H1 (cell line): ENCODE results near the gene TMEM245. TPM values are rescaled to one million over a fixed set of nuclear protein-coding genes. Genes with fewer than 3 reads are reported as not detected.

ENCODE experiments used
- CTCF ChIA-PET: fragments of 300-600 bp; sonication (Branson Sonifier 250); formaldehyde crosslinking; loops from one replicate; lab custom pipeline; 2021; ENCODE audit not compliant: partially characterized antibody; lab: Charles Lee
- POLR2A ChIA-PET: fragments of 300-600 bp; sonication (Branson Sonifier 250); formaldehyde crosslinking; loops from one replicate; lab custom pipeline; 2021; ENCODE audit warnings: inconsistent platforms; ENCODE audit not compliant: partially characterized antibody; lab: Charles Lee
- DNase-seq, 2 experiments: peaks; one replicate each; pipeline versions ENCODE4 v3.0.0 to v3.0.0-alpha.2; 2010 to 2022; ENCODE audit warnings: low spot score in 2 of 2, low read depth in 1 of 2, mixed read lengths in 1 of 2
- FAIRE-seq: peaks from 2 replicates; lab custom pipeline; 2011; peaks lifted over from hg19 to GRCh38; lab: Jason Lieb, UNC
- H2AFZ ChIP-seq: 2 replicates; pipeline ENCODE4 v1.8.1; 2012; ENCODE audit warnings: low read length, inconsistent platforms
- H2AK5ac ChIP-seq: 2 replicates; pipeline ENCODE4 v1.6.1; 2013; ENCODE audit warnings: low read depth, low read length
- H2BK120ac ChIP-seq: replicated peaks from 2 replicates; pipeline ENCODE3; 2013; ENCODE audit warnings: low read depth, low read length, inconsistent platforms
- H2BK12ac ChIP-seq: 2 replicates; pipeline ENCODE4 v1.6.1; 2013; ENCODE audit warnings: low read depth, low read length
- H2BK15ac ChIP-seq: 2 replicates; pipeline ENCODE4 v1.6.1; 2013; ENCODE audit warnings: low read length
- H2BK20ac ChIP-seq: 2 replicates; pipeline ENCODE4 v1.6.1; 2013; ENCODE audit warnings: low read length
- H2BK5ac ChIP-seq: 2 replicates; pipeline ENCODE4 v1.6.1; 2013; ENCODE audit warnings: low read depth, low read length
- H3K14ac ChIP-seq: 2 replicates; pipeline ENCODE4 v1.6.1; 2013; ENCODE audit warnings: inconsistent platforms; ENCODE audit not compliant: insufficient read length
- H3K18ac ChIP-seq: 2 replicates; pipeline ENCODE4 v1.6.1; 2013; ENCODE audit warnings: low read length; ENCODE audit errors: extremely low read depth
- H3K23ac ChIP-seq: 2 replicates; pipeline ENCODE4 v1.6.1; 2013; ENCODE audit warnings: inconsistent platforms; ENCODE audit not compliant: insufficient read length
- H3K23me2 ChIP-seq: 2 replicates; pipeline ENCODE4 v1.6.1; 2013; ENCODE audit warnings: low read depth, low read length
- H3K27ac ChIP-seq: 2 replicates; pipeline ENCODE4 v1.6.1; 2011; ENCODE audit warnings: low read depth, low read length, inconsistent platforms
- H3K27me3 ChIP-seq, 4 experiments: replicated peaks in 1 of 4; 1 replicate in 1 of 4; 2 replicates in 3 of 4; pipeline versions ENCODE4 v1.6.1 to v1.8.1; 2011 to 2013; ENCODE audit warnings: low read length in 3 of 4, mild to moderate bottlenecking in 3 of 4, inconsistent platforms in 2 of 4, mixed read lengths in 2 of 4, moderate library complexity in 1 of 4; ENCODE audit not compliant: control insufficient read depth in 3 of 4, insufficient read depth in 3 of 4; ENCODE audit errors: extremely low read depth in 1 of 4
- H3K36me3 ChIP-seq, 4 experiments: 2 replicates each; pipeline versions ENCODE4 v1.6.1 to v1.8.1; 2011 to 2013; ENCODE audit warnings: mild to moderate bottlenecking in 4 of 4, low read length in 3 of 4, moderate library complexity in 2 of 4, control low read depth in 1 of 4, inconsistent platforms in 1 of 4; ENCODE audit not compliant: insufficient read depth in 4 of 4, control insufficient read depth in 2 of 4
- H3K4ac ChIP-seq: replicated peaks from 2 replicates; pipeline ENCODE3; 2013; ENCODE audit warnings: low read length, low read depth, mixed read lengths, inconsistent platforms; ENCODE audit not compliant: insufficient read length
- H3K4me1 ChIP-seq, 4 experiments: replicated peaks in 1 of 4; 1 replicate in 1 of 4; 2 replicates in 3 of 4; pipeline versions ENCODE4 v1.6.1 to v1.8.1; 2011 to 2013; ENCODE audit warnings: low read length in 3 of 4, inconsistent platforms in 2 of 4, mixed read lengths in 1 of 4; ENCODE audit not compliant: insufficient read depth in 4 of 4, control insufficient read depth in 3 of 4
- H3K4me2 ChIP-seq, 2 experiments: 2 replicates each; pipeline versions ENCODE4 v1.6.1 to v1.8.1; 2011 to 2013; ENCODE audit warnings: low read depth in 2 of 2, low read length in 2 of 2, control low read depth in 1 of 2, inconsistent platforms in 1 of 2, mild to moderate bottlenecking in 1 of 2; ENCODE audit not compliant: insufficient read depth in 1 of 2
- H3K4me3 ChIP-seq, 4 experiments: fragments of 200-600, 300-600 bp in 1 of 4; sonication (generic), shearing (Covaris generic), sonication (Bioruptor Twin) in 1 of 4; 2 replicates each; pipeline versions ENCODE4 v1.5.1 to v1.8.1; 2011 to 2016; ENCODE audit warnings: low read length in 4 of 4, low read depth in 3 of 4, control low read depth in 2 of 4, inconsistent platforms in 2 of 4, mild to moderate bottlenecking in 2 of 4, mixed read lengths in 1 of 4, moderate library complexity in 1 of 4; ENCODE audit not compliant: insufficient read depth in 2 of 4; ENCODE audit errors: extremely low read depth in 1 of 4
- H3K56ac ChIP-seq: replicated peaks from 2 replicates; pipeline ENCODE3; 2013; ENCODE audit warnings: low read depth, mild to moderate bottlenecking, mixed read lengths, low read length, inconsistent platforms; ENCODE audit not compliant: insufficient read length
- H3K79me1 ChIP-seq: 2 replicates; pipeline ENCODE4 v1.6.1; 2013; ENCODE audit warnings: low read depth, low read length, control low read depth
- H3K79me2 ChIP-seq, 2 experiments: 2 replicates each; pipeline versions ENCODE4 v1.6.1 to v1.8.1; 2012 to 2013; ENCODE audit warnings: low read length in 2 of 2, mild to moderate bottlenecking in 2 of 2, inconsistent platforms in 1 of 2; ENCODE audit not compliant: insufficient read depth in 2 of 2, control insufficient read depth in 1 of 2
- H3K9ac ChIP-seq, 4 experiments: replicated peaks in 1 of 4; 1 replicate in 1 of 4; 2 replicates in 3 of 4; pipeline versions ENCODE4 v1.6.1 to v1.8.1; 2011 to 2013; ENCODE audit warnings: low read depth in 3 of 4, low read length in 3 of 4, control low read depth in 2 of 4, mild to moderate bottlenecking in 2 of 4, moderate library complexity in 2 of 4, inconsistent platforms in 1 of 4; ENCODE audit errors: extremely low read depth in 1 of 4
- H3K9me3 ChIP-seq, 2 experiments: 2 replicates each; pipeline versions ENCODE4 v1.6.1 to v1.8.1; 2012 to 2013; ENCODE audit warnings: mild to moderate bottlenecking in 2 of 2, moderate library complexity in 2 of 2, control low read depth in 1 of 2, inconsistent platforms in 1 of 2, low read depth in 1 of 2, low read length in 1 of 2, mixed read lengths in 1 of 2; ENCODE audit not compliant: insufficient read depth in 2 of 2
- H4K20me1 ChIP-seq, 2 experiments: replicated peaks in 1 of 2; 2 replicates each; pipeline versions ENCODE3 to v1.8.1; 2011 to 2013; ENCODE audit warnings: inconsistent platforms in 2 of 2, low read length in 2 of 2, mild to moderate bottlenecking in 1 of 2; ENCODE audit not compliant: insufficient read depth in 2 of 2, control insufficient read depth in 1 of 2
- H4K5ac ChIP-seq: 2 replicates; pipeline ENCODE4 v1.6.1; 2013; ENCODE audit warnings: low read length, low read depth, mixed read lengths, inconsistent platforms; ENCODE audit not compliant: insufficient read length
- H4K8ac ChIP-seq: 2 replicates; pipeline ENCODE4 v1.8.0; 2013; ENCODE audit warnings: mild to moderate bottlenecking, moderate library complexity, low read length, inconsistent platforms; ENCODE audit not compliant: insufficient read depth; ENCODE audit errors: extremely low read depth
- H4K91ac ChIP-seq: replicated peaks from 2 replicates; pipeline ENCODE3; 2013; ENCODE audit warnings: low read length, mixed read lengths, inconsistent platforms; ENCODE audit not compliant: insufficient read length
- CHD2 ChIP-seq: IDR thresholded peaks from 2 replicates; pipeline ENCODE4 v1.6.1; 2012; ENCODE audit warnings: low read length, improper control_type of control experiment
- SIRT6 ChIP-seq: IDR thresholded peaks from one replicate; pipeline ENCODE4 v1.7.1; 2012; ENCODE audit warnings: low read length, inconsistent platforms
- WGBS, 2 experiments: shearing (Covaris generic) in 1 of 2; methylation state at CpG; one replicate each; pipeline versions ENCODE4 v1.1.6 to v1.1.7; 2013 to 2015; ENCODE audit warnings: low lambda C conversion rate in 2 of 2, mixed read lengths in 2 of 2, inconsistent platforms in 1 of 2, low coverage in 1 of 2, missing lambda C conversion rate in 1 of 2; ENCODE audit not compliant: insufficient replicate concordance in 2 of 2, insufficient coverage in 1 of 2, insufficient read length in 1 of 2; ENCODE audit errors: extremely low coverage in 1 of 2, missing lambda C conversion rate in 1 of 2; 5-methylcytosine and 5-hydroxymethylcytosine counted together
- polyA plus RNA-seq, 7 experiments: library from polyadenylated mRNA; depleted of rRNA in 3 of 7; stranded (reverse) in 5 of 7; unstranded in 2 of 7; fragments of >200 nt in 5 of 7; fragments of 200-250 nt in 2 of 7; gene quantifications; 1 replicate in 5 of 7; 2 replicates in 1 of 7; 4 replicates in 1 of 7; pipeline versions ENCODE4 v1.2.1 to v1.2.3, GENCODE V29; 2011 to 2013; ENCODE audit warnings: missing spikeins in 2 of 7, mixed read lengths in 2 of 7
- total RNA-seq: library from RNA; stranded (reverse); fragmentation: NEBNext Ultra II Directional; extraction: Animal tissue kit (Norgen Biotek cat#: 25700); gene quantifications from 2 replicates; pipeline ENCODE4 v1.2.1, GENCODE V29; 2021
- TF ChIP-seq, protein P1 (sequence below): IDR thresholded peaks from 2 replicates; pipeline ENCODE4 v1.6.1; 2011; ENCODE audit warnings: low read length, improper control_type of control experiment

TMEM245 gene
- total and polyA plus RNA-seq, 2 of the 8 experiments (the other 6 are each of a cell fraction or from before 2014, with no cell fraction given): 44.3 to 45.8 TPM

DNA sequence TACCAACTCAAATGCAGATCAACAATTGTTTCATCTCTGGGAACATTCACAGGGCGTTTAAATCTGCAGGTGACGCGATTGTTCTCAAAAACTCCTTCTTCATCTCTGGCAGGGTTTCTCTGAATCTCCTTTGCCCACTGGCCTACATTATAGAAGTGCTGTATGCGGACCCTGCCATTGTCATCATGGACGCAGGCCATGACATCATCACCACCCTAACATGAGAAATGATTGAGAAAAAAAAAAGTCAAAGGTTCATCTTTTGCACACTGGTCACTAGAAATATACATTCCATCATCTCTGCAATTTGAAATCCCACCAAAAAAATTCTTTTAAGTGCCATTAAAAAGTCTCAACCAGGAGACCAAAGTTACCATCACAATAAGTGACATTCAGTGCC lies 21.6 kb upstream of the TMEM245 start:
- H3K23ac ChIP-seq: no peak overlapping the region
- H3K79me2 ChIP-seq: no peaks in the 10 kb centered on the region
- no peak overlapping the region for H3K27ac ChIP-seq
- 94% methylated on average over 5 of the region's 5 CpGs; no CpG with 5 or more reads in 1 of the 2 experiments for WGBS, 2 experiments
- H3K56ac ChIP-seq: no peak overlapping the region
- no peak overlapping the region for H2BK120ac ChIP-seq
- H2BK20ac ChIP-seq: no peak overlapping the region
- no peak overlapping the region for H2AFZ ChIP-seq
- no peak overlapping the region for H2BK15ac ChIP-seq
- H3K4me1 ChIP-seq: no peaks in the 10 kb centered on the region
- no peaks in the 10 kb centered on the region for H3K9me3 ChIP-seq
- H4K8ac ChIP-seq: no peak overlapping the region
- no peak overlapping the region for H4K5ac ChIP-seq
- H3K14ac ChIP-seq: no peak overlapping the region
- ChIA-PET POLR2A (no interaction called here), CTCF (no interaction called here)
- H4K91ac ChIP-seq: no peak overlapping the region
- H3K4ac ChIP-seq: no peak overlapping the region
- DNase-seq (no peak), FAIRE-seq (no peak)
- no peak overlapping the region for H3K4me3 ChIP-seq
- no peak overlapping the region for H2BK12ac ChIP-seq
- H2BK5ac ChIP-seq: no peak overlapping the region
- no peaks in the 10 kb centered on the region for H3K79me1 ChIP-seq
- no peak overlapping the region for H3K18ac ChIP-seq
- no peaks in the 10 kb centered on the region for H3K23me2 ChIP-seq
- no peak overlapping the region for H3K4me2 ChIP-seq
- H4K20me1 ChIP-seq: no peaks in the 10 kb centered on the region
- no peak overlapping the region for H2AK5ac ChIP-seq
- no peaks in the 10 kb centered on the region for H3K27me3 ChIP-seq
- no peaks in the 10 kb centered on the region for H3K36me3 ChIP-seq
- no peak overlapping the region for H3K9ac ChIP-seq
- TF ChIP-seq, protein P1, sequence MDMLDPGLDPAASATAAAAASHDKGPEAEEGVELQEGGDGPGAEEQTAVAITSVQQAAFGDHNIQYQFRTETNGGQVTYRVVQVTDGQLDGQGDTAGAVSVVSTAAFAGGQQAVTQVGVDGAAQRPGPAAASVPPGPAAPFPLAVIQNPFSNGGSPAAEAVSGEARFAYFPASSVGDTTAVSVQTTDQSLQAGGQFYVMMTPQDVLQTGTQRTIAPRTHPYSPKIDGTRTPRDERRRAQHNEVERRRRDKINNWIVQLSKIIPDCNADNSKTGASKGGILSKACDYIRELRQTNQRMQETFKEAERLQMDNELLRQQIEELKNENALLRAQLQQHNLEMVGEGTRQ: no peak
- no peak for TF ChIP-seq CHD2
- no peak for TF ChIP-seq SIRT6
